ENCODE results near the gene RUFY1.
"Not testable (repeated sequence)": the region's sequence is repeated elsewhere in the genome, so short reads cannot be mapped to it uniquely, and the experiment has no call there.

RUFY1 gene

DNA sequence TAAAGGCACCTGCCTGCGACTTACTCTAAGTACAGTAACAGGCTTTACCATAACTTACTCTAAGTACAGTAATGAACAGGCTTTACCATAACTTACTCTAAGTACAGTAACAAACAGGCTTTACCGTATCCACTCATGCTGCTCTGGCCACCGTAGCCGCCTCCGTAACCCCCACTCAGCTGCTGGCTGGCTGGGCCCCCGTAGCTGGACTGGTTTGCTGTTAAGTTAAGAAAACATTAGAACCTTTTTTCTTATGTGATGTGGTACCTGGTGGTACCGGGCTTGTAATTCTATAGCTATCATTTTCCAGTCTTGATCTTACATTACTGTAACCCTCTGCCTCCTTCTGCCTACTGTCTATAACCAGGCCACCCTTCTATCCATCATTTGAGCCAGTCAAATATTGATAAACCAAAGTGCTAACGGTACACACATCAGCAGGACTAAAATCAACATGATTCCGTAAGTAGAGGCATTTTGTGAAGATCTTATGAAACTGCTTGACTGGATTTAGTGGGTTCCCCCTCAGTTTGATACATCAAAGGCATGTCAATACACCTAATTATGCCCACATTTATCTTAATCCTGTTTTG, 65.7 kb downstream of the RUFY1 start:
- no peak for ATAC-seq (replicated peaks)
- H3K27ac Mint-ChIP-seq, result no peak overlapping the region

DNA sequence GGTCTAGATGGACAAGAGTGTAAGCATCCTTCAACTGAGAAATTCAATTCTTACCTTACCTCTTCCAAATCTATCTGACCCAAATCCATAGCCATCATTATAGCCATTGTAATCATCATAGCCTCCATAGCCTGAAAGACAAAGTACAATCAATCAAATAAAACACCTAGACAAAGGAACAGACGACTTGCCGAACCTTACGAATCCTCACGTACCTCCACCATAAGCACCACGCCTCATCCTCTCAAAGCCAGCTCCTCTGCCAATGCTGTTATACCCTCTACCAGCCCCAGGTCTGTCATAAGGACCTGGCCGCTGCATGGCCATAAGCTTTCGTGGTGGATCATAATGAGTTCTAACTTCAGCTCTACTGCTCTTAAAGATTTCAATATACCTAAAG, 67.6 kb downstream of the RUFY1 start:
- Mint-ChIP-seq H3K27ac (no peak overlapping the region), H3K4me3 (peak overlapping the region in 1 of 2 donors; percentile 51), H3K9me3 (no peaks in the 10 kb centered on the region), H3K36me3 (peaks cover 70 to 82% of the 10 kb centered on the region in 2 donors), H3K27me3 (no peaks in the 10 kb centered on the region), H3K4me1 (peaks cover 32 to 70% of the 10 kb centered on the region in 2 donors)
- ATAC-seq (replicated peaks), result no peak
- no peak for DNase-seq

More for the DNA sequence above, 65.7 kb downstream of the RUFY1 start:
- DNase-seq, result no peak
- Mint-ChIP-seq H3K27me3 (no peaks in the 10 kb centered on the region), H3K4me3 (peak overlapping the region; percentile 19 to 37), H3K36me3 (peaks cover 59 to 75% of the 10 kb centered on the region in 2 donors), H3K4me1 (peaks cover 32 to 54% of the 10 kb centered on the region in 2 donors), H3K9me3 (no peaks in the 10 kb centered on the region)

DNA sequence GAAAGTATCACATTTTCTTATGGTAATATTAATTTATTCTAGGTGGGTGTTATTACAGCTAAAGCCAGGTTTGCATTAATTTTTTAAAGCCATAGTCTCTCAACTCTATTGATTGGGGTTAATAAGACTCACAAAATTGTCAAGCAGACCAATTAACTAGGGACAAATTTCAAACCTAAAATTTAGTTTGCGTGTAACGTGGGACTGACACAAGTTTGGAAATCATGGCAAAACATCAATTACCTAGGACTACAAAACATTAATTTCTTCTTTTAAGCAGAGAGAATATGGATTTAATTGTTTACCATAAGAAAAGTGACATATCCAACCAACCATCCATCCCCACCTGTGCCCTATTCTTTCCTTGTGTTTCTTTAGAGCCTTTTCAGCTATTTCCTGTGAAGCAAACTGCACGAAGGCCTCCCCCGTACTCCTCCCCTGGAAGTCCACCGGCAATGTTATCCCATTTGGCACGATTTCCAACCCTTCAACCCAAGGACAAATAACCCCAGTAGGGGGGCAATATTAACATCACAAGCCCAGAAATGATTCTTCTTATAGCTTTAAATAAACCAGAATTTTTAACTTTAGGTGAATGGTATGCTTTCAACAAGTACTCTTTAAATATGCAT, 68.7 kb downstream of the RUFY1 start:
- Mint-ChIP-seq H3K9me3 (no peaks in the 10 kb centered on the region), H3K27ac (peak overlapping the region; percentile 89), H3K4me1 (peaks cover 29 to 68% of the 10 kb centered on the region in 2 donors), H3K4me3 (peak overlapping the region; percentile 63 to 75), H3K27me3 (no peaks in the 10 kb centered on the region), H3K36me3 (peaks cover 69 to 78% of the 10 kb centered on the region in 2 donors)
- DNase-seq, result no peak
- no peak for ATAC-seq (replicated peaks)

DNA sequence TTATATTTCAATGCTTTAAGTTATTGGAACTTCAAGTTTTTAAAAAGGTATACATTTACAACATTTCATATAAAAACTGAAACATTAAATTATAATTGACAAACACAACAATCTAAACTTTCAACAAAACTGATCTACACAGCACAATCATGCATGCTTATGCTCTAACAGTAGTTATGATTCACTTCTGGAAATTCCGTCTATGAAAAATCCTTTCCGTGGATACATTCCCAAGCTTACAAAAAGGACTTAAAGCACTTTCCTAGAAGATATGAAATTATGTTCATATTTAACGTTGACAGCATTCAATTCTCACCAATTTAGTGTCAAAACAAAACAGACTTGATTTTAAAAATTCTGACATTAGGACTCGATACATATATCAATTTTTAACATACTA, 69.4 kb downstream of the RUFY1 start:
- no peak for DNase-seq

DNA sequence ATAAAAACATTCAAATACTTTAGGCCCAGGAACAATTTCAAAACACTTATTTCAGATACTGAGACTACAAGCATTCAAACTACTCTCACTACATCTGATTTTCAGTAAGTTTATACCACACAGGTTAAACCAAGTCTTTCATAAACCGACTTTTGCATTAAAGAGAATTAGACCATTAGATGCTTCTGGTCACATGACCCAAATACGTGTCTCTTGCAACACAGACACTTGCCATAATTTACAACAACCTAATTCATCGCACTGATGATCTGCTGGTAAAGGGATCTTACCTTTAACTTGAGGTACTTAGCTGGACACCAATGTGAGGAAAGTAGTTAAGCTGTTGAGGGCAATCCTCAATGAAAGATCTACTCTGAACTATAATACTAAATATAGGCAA, 69.9 kb downstream of the RUFY1 start:
- Mint-ChIP-seq H3K27ac (peak overlapping the region; percentile 99), H3K4me1 (peaks cover 39 to 80% of the 10 kb centered on the region in 2 donors), H3K36me3 (peaks cover 67 to 73% of the 10 kb centered on the region in 2 donors), H3K9me3 (no peaks in the 10 kb centered on the region), H3K27me3 (no peaks in the 10 kb centered on the region), H3K4me3 (peak overlapping the region; percentile 97 to 99)
- ATAC-seq (replicated peaks) (no peak), DNase-seq (no peak)

More for the DNA sequence above, 69.4 kb downstream of the RUFY1 start:
- H3K4me1 Mint-ChIP-seq, result peaks cover 37 to 76% of the 10 kb centered on the region in 2 donors
- H3K27ac Mint-ChIP-seq, result no peak overlapping the region
- peaks cover 70 to 75% of the 10 kb centered on the region in 2 donors for H3K36me3 Mint-ChIP-seq
- no peaks in the 10 kb centered on the region for H3K9me3 Mint-ChIP-seq
- no peak for ATAC-seq (replicated peaks)
- H3K4me3 Mint-ChIP-seq, result peak overlapping the region; percentile 21 to 51
- H3K27me3 Mint-ChIP-seq, result no peaks in the 10 kb centered on the region

DNA sequence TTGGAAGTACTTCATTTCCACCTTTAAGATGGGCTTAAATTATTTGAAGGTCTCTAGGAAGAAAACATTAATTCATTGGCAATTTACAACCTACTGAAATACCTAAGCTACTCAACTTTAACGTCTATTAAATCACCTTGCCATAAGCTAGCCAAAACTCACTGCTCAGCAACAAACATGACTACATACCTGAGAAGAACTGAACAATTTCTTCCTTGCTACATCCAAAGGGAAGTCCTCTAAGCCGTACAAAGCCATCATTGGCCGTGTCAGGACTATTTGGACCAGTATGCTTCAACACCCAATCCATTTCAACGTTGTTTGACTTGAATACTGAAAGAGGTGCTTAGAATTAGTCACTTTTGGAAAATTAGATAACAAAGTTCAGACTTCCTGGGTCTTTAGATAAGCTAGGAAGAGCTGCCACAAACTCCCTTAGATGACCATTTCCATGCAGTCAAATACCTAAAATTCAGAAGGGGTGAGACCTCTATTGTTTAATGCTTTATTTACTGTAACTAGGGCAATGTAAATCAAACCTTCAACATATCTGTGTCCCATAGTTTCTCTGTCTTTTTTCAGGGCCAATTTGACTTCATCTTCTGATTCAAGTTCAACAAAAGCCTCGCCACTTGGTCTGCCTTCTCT, 70.5 kb downstream of the RUFY1 start:
- DNase-seq, result no peak
- no peak for ATAC-seq (replicated peaks)
- Mint-ChIP-seq H3K9me3 (no peaks in the 10 kb centered on the region), H3K4me3 (peak overlapping the region; percentile 97 to 99), H3K4me1 (peaks cover 39 to 78% of the 10 kb centered on the region in 2 donors), H3K27me3 (no peaks in the 10 kb centered on the region), H3K36me3 (peaks cover 66 to 70% of the 10 kb centered on the region in 2 donors), H3K27ac (peak overlapping the region; percentile 99)

DNA sequence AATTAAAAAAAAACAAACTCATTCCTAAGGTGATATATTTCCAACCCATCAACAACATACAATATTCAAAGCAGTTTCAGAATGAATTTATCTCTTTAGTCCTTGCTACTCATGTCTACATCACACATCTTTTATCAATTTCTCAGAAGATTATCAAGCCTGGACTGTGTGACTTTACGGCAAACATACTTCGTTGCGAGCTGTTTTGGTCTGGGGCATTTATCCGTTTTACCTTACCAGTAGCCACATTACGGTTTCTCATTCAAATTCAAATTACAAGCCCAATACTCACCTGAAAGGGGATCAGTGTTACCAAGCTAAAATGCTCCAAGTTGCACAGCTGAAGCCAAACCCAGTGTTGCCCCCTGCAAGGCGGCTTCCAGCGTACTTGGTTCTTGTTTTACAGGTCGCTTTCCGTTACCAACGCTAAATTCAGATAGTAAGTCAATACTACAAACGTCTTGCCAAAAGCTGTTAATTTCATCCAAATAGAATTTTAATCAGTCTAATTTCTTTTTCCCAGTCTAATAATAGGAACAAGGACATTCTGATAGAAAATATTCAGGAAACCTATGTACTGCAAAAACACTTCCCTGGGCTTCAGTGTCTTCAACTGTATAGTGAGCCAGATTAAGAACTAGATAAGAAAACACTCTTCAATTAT, 71.3 kb downstream of the RUFY1 start:
- Mint-ChIP-seq H3K36me3 (peaks cover 60 to 61% of the 10 kb centered on the region in 2 donors), H3K27ac (peak overlapping the region; percentile 99), H3K4me3 (peak overlapping the region; percentile 97 to 99), H3K4me1 (peaks cover 37 to 72% of the 10 kb centered on the region in 2 donors), H3K27me3 (no peaks in the 10 kb centered on the region), H3K9me3 (no peaks in the 10 kb centered on the region)
- DNase-seq (no peak), ATAC-seq (replicated peaks) (no peak)

DNA sequence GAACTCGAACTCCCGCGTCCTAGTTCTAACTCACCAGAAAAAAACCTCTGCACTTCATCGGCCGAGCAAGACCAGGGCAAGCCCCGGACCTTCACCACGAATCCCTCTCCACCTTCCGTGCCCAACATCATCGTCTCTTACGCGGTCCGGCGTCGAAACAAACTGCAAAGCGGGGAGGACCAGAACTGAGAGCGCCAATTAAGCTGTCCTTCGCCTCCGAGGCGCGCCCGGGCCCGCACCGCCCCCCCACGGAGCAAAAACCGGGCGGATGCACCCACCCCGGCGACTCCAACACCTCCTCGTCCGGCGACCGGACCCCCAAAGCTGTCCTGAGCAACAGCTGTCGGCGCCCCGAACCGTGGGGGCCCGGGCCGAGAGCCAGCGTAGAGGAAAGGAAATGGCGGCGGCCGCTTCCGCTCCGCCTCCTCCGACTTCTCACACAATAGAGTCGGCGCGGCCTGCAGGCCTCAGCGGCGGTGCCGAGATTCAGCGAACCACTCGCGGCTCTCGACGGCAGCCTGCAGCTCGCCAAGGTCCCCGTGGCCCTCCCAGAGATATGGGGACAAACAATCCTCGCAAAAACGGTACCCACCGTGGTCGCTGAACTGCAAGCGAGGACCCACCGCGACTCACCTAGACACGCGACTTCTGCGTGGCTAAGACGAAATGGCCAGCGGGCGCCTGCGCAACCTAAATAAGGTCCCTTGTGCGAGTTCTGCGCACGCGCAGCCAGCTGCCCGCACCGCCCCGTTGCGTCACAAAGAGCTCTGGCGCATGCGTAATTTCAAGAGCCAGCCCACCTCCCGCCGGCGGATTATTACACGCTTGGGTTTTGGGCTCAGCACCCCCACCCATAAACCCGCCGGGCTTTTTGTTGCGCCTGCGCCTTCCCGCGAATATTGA, 72.9 kb downstream of the RUFY1 start, which contains the start of gene HNRNPH1:
Gene HNRNPH1 (minus strand): TSS at position 669 of the 903 bp plus-strand sequence. CDS start 538 bp downstream, at position 131.
- DNase-seq (peak; percentile 98), ATAC-seq (replicated peaks) (peak; percentile 77 to 83)
- peaks cover 45% of the 10 kb centered on the region in 2 donors for H3K36me3 Mint-ChIP-seq
- H3K9me3 Mint-ChIP-seq, result no peaks in the 10 kb centered on the region
- peak within 1 kb of the TSS; percentile 97 to 99 for H3K4me3 Mint-ChIP-seq
- peak within 1 kb of the TSS; percentile 99 for H3K27ac Mint-ChIP-seq
- peaks cover 28 to 58% of the 10 kb centered on the region in 2 donors for H3K4me1 Mint-ChIP-seq
- no peaks in the 10 kb centered on the region for H3K27me3 Mint-ChIP-seq

DNA sequence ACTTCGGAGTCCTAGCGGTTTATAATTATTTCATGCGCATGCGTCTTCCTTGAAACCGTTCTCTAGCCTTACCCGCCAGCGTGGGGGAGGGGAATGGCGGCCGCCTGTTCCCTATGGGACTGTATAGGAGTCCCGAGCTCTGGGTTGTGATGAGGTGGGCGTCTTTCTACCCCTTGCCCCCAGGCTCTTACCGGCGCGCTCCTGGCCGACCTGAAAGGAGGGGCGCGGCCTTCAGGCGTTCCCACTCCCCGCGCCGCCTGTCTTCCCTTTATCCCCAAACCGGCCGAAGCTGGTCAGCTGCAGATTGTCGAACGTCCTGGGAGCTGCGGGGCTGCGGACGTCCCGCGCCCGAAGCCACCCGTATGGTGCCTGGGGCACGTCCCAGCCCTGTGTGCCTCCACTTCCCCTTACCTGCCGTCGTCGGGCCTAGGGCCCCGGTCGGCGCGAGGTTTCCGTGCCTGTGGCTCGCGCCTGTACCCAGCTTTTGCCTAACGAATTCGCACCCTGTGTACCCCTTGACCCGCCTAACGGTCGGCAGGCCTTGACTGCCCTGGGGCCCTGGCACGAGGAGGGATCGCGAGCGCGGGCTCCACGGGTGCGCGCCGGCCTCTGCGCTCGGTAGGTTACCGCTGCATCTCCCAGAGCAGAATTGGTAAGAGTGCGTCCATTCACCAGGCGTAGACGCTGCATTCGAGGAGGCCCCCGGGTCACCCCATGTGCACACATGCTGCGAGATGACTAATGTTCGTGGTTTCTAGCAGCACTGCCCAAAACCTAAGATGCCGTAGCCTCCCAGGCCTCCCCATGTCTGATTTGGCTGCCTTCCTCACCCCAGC, 73.8 kb downstream of the RUFY1 start:
- Mint-ChIP-seq H3K27ac (peak overlapping the region; percentile 99), H3K4me3 (peak overlapping the region; percentile 97 to 99), H3K4me1 (peaks cover 26 to 56% of the 10 kb centered on the region in 2 donors), H3K27me3 (no peaks in the 10 kb centered on the region), H3K9me3 (no peaks in the 10 kb centered on the region), H3K36me3 (peaks cover 44 to 46% of the 10 kb centered on the region in 2 donors)
- DNase-seq, result peak; percentile 38
- peak; percentile 37 to 40 for ATAC-seq (replicated peaks)

DNA sequence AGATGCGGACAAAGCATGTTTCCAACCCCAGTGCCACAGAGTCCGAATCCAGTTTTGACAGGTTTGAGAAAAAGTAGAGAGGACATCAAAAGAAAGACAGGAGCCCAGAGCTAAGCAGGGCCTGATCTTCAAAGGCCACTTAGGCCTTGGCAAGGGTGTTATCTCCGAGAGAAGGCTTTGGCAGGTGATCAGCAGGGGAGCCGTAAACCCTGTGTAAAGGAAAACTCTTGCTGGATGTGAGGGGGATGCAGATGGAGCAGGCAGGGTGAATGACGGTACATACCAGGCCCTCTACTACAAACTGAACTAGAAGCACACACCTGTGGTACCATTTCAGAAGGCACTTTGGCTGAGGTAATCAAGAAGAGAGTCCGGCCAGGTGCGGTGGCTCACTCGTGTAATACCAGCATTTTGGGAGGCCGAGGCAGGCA, 74.5 kb downstream of the RUFY1 start:
- no peak for ATAC-seq (replicated peaks)
- H3K9me3 Mint-ChIP-seq, result no peaks in the 10 kb centered on the region

DNA sequence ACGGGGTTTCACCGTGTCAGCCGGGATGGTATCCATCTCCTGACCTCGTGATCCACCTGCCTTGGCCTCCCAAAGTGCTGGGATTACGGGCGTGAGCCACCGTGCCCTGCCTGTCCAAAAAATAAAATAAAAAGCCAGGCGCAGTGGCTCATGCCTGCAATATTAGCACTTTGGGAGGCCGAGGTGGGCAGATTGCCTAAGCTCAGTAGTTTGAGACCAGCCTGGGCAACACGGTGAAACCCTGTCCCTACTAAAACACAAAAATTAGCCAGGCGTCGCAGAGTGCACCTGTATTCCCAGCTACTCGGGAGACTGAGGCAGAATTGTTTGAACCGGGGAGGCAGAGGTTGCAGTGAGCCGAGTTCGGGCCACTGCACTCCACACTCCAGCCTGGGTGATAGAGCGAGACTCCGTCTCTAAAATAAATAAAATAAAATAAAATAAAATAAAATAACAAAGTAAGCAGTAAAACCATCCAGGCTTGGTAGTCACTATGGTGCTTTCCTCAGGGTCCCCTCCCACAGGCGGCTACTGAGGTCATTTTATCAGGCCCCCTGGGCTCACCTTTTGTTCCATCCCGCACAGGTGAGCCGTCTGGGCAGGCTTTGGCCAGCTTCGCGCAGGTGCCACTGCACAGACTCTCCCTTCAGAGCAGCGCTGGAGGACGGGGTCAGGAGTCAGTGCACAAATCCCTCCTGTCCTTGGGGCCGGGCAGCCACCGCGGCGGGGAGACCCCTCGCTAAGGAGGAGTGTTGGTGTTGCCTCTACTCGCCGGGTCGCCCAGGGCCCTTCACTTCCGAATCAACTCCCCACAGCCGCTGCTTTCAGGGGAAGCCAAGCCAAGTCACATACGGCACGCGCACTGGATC, 83.4 kb downstream of the RUFY1 start:
- not testable (repeated sequence) for H3K4me1 Mint-ChIP-seq, H3K9me3 Mint-ChIP-seq, DNase-seq, H3K27me3 Mint-ChIP-seq, H3K27ac Mint-ChIP-seq, H3K36me3 Mint-ChIP-seq
- H3K4me3 Mint-ChIP-seq, result peak overlapping the region in 1 of 2 donors; percentile 52
- peak; percentile 78 to 83 for ATAC-seq (replicated peaks)

More for the DNA sequence above, 74.5 kb downstream of the RUFY1 start:
- H3K36me3 Mint-ChIP-seq, result peaks cover 40 to 41% of the 10 kb centered on the region in 2 donors
- no peak for DNase-seq
- H3K4me1 Mint-ChIP-seq, result peaks cover 24 to 51% of the 10 kb centered on the region in 2 donors
- H3K27ac Mint-ChIP-seq, result peak overlapping the region; percentile 99
- H3K4me3 Mint-ChIP-seq, result peak overlapping the region; percentile 97 to 99
- H3K27me3 Mint-ChIP-seq, result no peaks in the 10 kb centered on the region
